ENCODE measurements around the gene PFDN4. TPM values are rescaled to one million over a fixed set of nuclear protein-coding genes. Genes with fewer than 3 reads are reported as not detected.

The PFDN4 gene
- polyA plus RNA-seq, 1 of the 3 experiments (the other 2 are of a cell fraction) = 44.0 TPM

DNA sequence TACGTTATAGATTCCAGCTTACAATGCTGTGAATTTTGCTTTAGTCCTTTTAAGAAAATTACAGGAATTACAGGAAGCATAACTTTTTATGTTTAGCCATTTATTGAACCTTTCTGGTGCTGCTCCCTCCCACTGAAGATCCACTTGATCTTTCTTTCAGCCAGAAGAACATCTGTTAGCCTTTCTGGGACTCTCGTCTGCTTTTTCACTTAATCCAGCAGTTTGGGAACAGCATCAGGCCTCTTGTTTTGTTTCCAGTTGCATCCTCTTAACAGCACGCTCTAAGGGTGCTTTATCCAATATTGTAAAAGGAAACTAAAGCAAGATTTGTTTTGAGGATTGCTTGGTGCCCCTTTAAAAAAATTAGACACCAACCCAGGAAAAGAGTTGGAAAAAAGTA, 23.8 kb upstream of the PFDN4 start:
- no peaks in the 10 kb centered on the region for H3K4me1 ChIP-seq (ENCODE audit: control insufficient read depth in 1 of 2, insufficient read depth in 2 of 2, low read depth in 1 of 2, low read length in 1 of 2)
- H2AFZ ChIP-seq (ENCODE audit: low read depth) = no peak overlapping the region
- no peaks in the 10 kb centered on the region for H3K79me2 ChIP-seq (ENCODE audit: insufficient read depth)
- WGBS (ENCODE audit: low lambda C conversion rate) = 64% methylated on average over 3 of the region's 3 CpGs
- DNase-seq = no peak
- H3K27me3 ChIP-seq (ENCODE audit: insufficient read depth) = no peaks in the 10 kb centered on the region
- H3K9me2 ChIP-seq = no peaks in the 10 kb centered on the region
- H4K20me1 ChIP-seq (ENCODE audit: insufficient read depth) = no peaks in the 10 kb centered on the region
- no peak overlapping the region for H3K9ac ChIP-seq
- POLR2A ChIA-PET = no interaction called here
- H3K9me3 ChIP-seq = no peaks in the 10 kb centered on the region
- CTCF ChIA-PET = no interaction called here
- no peak overlapping the region for H3K27ac ChIP-seq (ENCODE audit: low read depth in 2 of 2, low read length in 1 of 2)
- H3F3A ChIP-seq (replicated peaks; ENCODE audit: insufficient read depth) = peaks cover 2% of the 10 kb centered on the region
- H3K4me3 ChIP-seq (ENCODE audit: low read depth in 2 of 2, low read length in 1 of 2) = no peak overlapping the region
- no peak overlapping the region for H3K4me2 ChIP-seq
- TF ChIP-seq RFX5 (IDR thresholded peaks at IDR 0.05; ENCODE audit: low read length) (no peak), YY1 (IDR thresholded peaks at IDR 0.05; ENCODE audit: low read depth) (no peak), TAF1 (IDR thresholded peaks at IDR 0.05; ENCODE audit: borderline replicate concordance, low read depth, low read length) (no peak), TEAD4 (IDR thresholded peaks at IDR 0.05; ENCODE audit: borderline replicate concordance, insufficient read depth) (no peak), POLR2AphosphoS5 (IDR thresholded peaks at IDR 0.05; ENCODE audit: low read depth, low read length) (no peak), CHD2 (IDR thresholded peaks at IDR 0.05; ENCODE audit: low read length, partially characterized antibody) (no peak), RXRA (IDR thresholded peaks at IDR 0.05; ENCODE audit: borderline replicate concordance, low read depth) (no peak), EZH2phosphoT487 (IDR thresholded peaks at IDR 0.05; ENCODE audit: borderline replicate concordance, low read depth) (no peak), NFIC (IDR thresholded peaks at IDR 0.05; ENCODE audit: borderline replicate concordance) (no peak)
- TF ChIP-seq, protein P1, sequence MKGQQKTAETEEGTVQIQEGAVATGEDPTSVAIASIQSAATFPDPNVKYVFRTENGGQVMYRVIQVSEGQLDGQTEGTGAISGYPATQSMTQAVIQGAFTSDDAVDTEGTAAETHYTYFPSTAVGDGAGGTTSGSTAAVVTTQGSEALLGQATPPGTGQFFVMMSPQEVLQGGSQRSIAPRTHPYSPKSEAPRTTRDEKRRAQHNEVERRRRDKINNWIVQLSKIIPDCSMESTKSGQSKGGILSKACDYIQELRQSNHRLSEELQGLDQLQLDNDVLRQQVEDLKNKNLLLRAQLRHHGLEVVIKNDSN (IDR thresholded peaks at IDR 0.05; ENCODE audit: borderline replicate concordance, low read depth) = no peak
- TF ChIP-seq, protein P2, sequence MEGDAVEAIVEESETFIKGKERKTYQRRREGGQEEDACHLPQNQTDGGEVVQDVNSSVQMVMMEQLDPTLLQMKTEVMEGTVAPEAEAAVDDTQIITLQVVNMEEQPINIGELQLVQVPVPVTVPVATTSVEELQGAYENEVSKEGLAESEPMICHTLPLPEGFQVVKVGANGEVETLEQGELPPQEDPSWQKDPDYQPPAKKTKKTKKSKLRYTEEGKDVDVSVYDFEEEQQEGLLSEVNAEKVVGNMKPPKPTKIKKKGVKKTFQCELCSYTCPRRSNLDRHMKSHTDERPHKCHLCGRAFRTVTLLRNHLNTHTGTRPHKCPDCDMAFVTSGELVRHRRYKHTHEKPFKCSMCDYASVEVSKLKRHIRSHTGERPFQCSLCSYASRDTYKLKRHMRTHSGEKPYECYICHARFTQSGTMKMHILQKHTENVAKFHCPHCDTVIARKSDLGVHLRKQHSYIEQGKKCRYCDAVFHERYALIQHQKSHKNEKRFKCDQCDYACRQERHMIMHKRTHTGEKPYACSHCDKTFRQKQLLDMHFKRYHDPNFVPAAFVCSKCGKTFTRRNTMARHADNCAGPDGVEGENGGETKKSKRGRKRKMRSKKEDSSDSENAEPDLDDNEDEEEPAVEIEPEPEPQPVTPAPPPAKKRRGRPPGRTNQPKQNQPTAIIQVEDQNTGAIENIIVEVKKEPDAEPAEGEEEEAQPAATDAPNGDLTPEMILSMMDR (IDR thresholded peaks at IDR 0.05) = no peak
- TF ChIP-seq, protein P3, sequence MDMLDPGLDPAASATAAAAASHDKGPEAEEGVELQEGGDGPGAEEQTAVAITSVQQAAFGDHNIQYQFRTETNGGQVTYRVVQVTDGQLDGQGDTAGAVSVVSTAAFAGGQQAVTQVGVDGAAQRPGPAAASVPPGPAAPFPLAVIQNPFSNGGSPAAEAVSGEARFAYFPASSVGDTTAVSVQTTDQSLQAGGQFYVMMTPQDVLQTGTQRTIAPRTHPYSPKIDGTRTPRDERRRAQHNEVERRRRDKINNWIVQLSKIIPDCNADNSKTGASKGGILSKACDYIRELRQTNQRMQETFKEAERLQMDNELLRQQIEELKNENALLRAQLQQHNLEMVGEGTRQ (IDR thresholded peaks at IDR 0.05; ENCODE audit: borderline replicate concordance, low read depth, low read length) = no peak
- TF ChIP-seq, protein P4, sequence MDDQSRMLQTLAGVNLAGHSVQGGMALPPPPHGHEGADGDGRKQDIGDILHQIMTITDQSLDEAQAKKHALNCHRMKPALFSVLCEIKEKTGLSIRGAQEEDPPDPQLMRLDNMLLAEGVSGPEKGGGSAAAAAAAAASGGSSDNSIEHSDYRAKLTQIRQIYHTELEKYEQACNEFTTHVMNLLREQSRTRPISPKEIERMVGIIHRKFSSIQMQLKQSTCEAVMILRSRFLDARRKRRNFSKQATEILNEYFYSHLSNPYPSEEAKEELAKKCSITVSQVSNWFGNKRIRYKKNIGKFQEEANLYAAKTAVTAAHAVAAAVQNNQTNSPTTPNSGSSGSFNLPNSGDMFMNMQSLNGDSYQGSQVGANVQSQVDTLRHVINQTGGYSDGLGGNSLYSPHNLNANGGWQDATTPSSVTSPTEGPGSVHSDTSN (IDR thresholded peaks at IDR 0.05) = no peak
- TF ChIP-seq, protein P5, sequence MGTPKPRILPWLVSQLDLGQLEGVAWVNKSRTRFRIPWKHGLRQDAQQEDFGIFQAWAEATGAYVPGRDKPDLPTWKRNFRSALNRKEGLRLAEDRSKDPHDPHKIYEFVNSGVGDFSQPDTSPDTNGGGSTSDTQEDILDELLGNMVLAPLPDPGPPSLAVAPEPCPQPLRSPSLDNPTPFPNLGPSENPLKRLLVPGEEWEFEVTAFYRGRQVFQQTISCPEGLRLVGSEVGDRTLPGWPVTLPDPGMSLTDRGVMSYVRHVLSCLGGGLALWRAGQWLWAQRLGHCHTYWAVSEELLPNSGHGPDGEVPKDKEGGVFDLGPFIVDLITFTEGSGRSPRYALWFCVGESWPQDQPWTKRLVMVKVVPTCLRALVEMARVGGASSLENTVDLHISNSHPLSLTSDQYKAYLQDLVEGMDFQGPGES (IDR thresholded peaks at IDR 0.05; ENCODE audit: low read depth, low read length) = no peak
- TF ChIP-seq, protein P6, sequence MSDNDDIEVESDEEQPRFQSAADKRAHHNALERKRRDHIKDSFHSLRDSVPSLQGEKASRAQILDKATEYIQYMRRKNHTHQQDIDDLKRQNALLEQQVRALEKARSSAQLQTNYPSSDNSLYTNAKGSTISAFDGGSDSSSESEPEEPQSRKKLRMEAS (IDR thresholded peaks at IDR 0.05; ENCODE audit: low read depth) = no peak
- H3K36me3 ChIP-seq (replicated peaks in 1 of 2; ENCODE audit: control insufficient read depth in 1 of 2, insufficient read depth in 2 of 2, low read length in 1 of 2) = no peaks in the 10 kb centered on the region
